Keratinocyte (primary cell): Measurements from ENCODE around the gene SLF2.

Source experiments
- CTCF ChIP-seq, 3 experiments: IDR thresholded peaks in 1 of 3; conservative IDR thresholded peaks in 1 of 3; optimal IDR thresholded peaks in 1 of 3; 2 replicates in 2 of 3; 3 replicates in 1 of 3; pipeline versions ENCODE3 to v1.5.1; 2011; ENCODE audit warnings: low read length in 3 of 3, mild to moderate bottlenecking in 3 of 3, moderate library complexity in 2 of 3, control low read depth in 1 of 3, inconsistent platforms in 1 of 3; ENCODE audit not compliant: insufficient read depth in 2 of 3; ENCODE audit errors: extremely low read depth in 1 of 3
- EZH2 ChIP-seq: IDR thresholded peaks from one replicate; pipeline ENCODE4 v1.6.1; 2012; ENCODE audit warnings: inconsistent platforms, mild to moderate bottlenecking, low read length, moderate library complexity

DNA sequence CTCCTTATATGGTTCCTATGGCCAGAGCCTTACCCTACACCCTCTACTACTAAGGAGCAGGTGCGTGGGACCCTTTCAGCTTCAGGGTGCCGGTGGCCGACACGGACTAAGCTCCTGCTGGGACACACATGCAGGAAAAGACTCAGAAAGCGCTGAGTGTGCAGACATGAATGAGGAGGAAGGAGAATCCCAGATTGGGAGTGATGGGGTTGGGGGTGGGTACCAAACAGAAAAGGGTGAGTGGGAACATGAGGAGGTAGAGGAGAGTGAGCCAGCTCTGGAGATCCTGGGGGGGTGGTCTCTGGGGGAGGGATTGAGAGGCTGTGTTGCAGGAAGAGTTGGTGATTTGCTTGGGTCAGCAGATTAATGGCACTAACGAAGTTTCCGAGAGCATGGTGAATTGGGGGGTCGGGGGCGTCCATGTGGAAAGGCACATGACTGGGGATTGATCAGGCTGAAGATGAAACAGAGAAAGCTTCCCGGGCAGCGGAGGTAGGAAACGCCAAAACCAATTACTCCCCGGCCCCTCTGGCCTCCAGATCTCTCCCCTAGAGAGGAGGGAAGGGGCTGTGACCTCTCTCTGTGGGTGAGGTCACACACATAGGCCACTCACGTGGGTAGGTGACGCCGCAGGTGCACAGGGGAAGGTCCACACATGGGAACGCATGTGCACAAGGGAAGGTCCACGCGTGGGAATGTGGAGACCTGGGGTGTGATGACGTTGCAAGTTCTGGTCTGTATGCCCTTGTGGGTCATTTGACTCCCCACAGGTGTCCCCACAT is 37.9 kb upstream of the SLF2 start:
- TF ChIP-seq CTCF (optimal IDR thresholded peaks at IDR 0.05 in 1 of 3, IDR thresholded peaks at IDR 0.05 in 1 of 3, conservative IDR thresholded peaks at IDR 0.05 in 1 of 3; ENCODE audit: extremely low read depth in 1 of 3, insufficient read depth in 2 of 3, low read length in 3 of 3) (no peak), EZH2 (no peak)
